GM18502 (cell line): ENCODE results near the gene TMEM121.

ENCODE experiments used
- ATAC-seq: cut with Tn5 transposase; IDR thresholded peaks from one replicate; pipeline ENCODE4 v1.9.1; 2021; ENCODE audit warnings: mild to moderate bottlenecking; ENCODE audit not compliant: unreplicated experiment, poor library complexity

Gene TMEM121

GRCh38 chr14:105525861-105526775 is at the start of gene TMEM121:
TSS of gene TMEM121 (plus strand) at chr14:105526583. CDS start at chr14:105528835, 2,252 bp downstream.
- no peak for ATAC-seq

GRCh38 chr14:105476831-105477659 is 49.3 kb upstream of the TMEM121 start:
- ATAC-seq: no peak

- no peak for ATAC-seq
Observed at GRCh38 chr14:105477660-105478397, 48.6 kb upstream of the TMEM121 start.

DNA sequence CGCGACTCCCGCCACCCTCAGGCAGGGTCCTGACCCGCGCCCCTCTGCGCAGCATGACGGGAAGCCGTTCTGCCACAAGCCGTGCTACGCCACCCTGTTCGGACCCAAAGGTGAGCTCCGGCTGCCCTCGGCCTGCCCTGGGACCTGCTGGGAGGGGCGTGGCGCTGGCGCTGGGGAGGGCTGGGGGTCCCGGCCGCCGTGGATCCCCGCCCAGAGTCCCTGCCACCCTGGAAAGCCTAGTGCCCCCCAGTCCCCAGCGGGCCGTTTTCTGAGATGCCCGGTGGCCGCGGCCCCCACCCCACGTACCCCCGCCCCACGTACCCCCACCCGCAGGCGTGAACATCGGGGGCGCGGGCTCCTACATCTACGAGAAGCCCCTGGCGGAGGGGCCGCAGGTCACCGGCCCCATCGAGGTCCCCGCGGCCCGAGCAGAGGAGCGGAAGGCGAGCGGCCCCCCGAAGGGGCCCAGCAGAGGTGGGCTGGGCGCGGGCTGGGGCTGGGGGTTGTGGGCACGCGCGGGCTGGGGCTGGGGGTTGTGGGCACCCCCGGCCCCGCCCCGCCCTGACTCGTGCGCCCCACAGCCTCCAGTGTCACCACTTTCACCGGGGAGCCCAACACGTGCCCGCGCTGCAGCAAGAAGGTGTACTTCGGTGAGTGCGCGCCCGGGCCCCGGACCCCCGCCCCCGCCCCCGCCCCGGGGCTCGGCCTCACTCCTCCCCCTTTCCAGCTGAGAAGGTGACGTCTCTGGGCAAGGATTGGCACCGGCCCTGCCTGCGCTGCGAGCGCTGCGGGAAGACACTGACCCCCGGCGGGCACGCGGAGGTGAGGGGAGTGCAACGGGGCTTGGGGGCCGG is 47.8 kb upstream of the TMEM121 start:
- no peak for ATAC-seq

- ATAC-seq: no peak
Observed at GRCh38 chr14:105479431-105480158, 46.8 kb upstream of the TMEM121 start.

- no peak for ATAC-seq
Observed at GRCh38 chr14:105480199-105480746, 46.1 kb upstream of the TMEM121 start.

DNA sequence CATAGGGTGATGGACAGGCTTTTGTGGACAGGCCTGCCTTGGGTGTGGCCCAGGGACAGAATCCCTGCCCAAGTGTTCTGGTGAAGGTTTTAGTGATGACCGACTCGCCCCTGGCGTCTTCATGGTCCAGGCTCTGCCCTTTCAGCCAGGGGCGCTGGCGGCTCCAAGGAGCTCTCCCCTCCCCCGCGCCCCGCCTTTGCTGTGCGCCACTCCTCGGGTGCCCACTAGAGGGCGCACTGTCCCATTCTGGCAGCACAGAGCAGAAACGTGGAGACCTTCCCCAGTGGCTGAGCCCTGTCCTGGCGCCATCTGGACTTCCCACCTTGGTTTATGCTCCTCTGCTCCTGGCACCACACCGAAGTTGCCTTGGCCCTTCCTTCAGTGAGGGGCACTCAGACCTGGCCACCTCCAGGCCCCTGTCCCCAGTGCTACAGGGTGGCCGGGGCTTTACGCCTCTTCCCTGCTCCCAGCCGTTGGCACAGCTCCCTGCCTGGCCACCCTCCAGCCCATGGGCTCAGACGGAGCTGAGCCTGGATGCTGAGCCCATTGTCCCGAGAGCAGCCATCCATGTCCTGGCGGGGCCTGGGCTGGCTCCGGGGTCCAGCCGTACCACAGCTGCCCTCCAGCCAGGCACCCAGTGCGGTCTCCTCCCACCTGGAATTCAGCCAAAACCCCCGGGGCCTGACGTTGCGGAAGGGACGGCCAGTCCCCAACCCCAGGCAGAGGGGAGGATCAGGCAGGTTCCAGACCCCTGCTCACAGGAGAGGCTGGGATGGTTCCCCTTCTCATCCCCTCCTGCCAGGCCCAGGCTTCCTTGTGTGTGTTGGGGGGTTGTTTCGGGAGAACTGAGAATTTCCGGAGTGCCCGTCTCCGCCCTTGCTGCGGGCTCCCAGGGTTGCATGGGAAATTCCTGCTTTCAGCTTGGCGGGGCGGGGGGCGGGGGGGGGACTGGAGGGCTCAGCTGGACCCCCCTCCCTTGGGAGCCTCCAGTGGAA is 45.3 kb upstream of the TMEM121 start:
- ATAC-seq: peak; percentile 57

- ATAC-seq: peak; percentile 53
Observed at GRCh38 chr14:105481886-105482457, 44.4 kb upstream of the TMEM121 start.

DNA sequence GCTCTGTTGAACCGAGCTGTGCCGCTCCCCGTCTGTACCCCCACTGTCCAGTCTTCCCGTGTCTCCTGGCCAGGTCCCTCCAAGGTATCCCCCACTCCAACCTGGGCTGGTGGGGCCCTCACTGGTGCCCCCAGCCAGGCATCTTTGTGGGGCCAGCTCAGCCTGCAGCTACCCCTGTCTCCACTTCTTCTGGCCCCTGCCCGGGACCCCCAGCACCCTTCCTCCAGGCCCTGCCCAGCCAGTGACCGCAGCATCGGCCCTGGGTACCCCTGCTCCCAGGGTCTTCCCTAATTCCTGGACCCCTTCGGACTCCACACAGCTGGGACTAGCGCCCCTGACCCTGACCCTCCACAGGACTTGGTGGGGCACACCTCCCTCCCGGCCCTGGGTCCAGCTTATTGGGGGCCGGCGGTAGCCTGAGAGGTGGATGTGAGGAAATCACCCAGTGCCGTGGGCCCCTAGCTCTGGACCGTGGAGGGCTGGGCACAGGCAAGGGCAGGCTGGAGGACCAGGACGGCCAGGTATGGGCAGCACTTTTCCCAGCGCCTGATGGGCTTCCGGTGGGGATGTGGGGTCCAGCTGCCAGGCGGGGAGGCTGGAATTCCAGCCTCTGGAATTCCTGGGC is 43.8 kb upstream of the TMEM121 start:
- no peak for ATAC-seq

GRCh38 chr14:105483300-105484068 is 42.9 kb upstream of the TMEM121 start:
- no peak for ATAC-seq

DNA sequence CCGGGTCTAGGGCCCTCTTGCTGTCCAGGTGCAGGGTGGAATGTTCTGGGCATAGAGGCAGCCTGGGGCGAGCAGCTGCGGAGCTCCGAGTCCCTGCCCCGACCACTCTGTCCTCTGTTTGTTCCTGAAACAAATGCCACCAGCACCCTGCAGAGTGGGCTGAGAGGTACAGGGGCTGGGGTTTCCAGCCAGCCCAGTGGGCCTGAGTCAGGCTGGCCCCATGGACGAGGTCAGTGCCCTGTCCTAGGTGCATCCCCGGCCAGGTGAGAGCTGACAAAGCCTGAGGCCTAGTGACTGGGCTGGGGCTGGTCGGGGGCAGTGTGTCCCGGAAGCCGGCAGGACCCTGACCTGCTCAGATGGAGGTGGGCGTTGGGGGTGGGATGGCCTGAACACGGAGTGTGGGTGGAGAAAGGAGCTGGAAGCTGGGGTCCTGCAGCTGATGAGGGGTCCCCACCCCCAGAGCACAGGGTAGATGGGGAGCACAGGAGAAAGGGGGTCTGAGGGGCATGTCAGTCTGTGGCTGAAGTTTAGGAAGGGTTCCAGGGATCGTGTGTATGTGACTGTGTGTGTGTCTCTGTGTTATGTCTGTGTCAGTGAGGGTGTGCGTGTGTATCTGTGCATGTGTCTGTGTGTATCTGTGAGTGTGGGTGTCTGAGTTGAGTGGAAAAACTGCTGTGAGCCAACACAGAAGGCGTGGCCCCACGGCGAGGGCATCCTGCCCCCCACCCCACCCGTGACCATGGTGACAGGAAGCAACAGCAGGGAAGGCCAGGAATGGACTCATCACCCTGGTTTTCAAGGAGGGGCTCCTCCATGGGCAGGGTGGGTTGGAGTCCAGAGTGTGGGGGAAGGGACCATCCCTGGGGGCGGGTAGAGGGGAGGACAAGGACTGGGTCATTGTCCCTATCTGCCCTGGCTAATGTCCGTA is 42.0 kb upstream of the TMEM121 start:
- no peak for ATAC-seq

DNA sequence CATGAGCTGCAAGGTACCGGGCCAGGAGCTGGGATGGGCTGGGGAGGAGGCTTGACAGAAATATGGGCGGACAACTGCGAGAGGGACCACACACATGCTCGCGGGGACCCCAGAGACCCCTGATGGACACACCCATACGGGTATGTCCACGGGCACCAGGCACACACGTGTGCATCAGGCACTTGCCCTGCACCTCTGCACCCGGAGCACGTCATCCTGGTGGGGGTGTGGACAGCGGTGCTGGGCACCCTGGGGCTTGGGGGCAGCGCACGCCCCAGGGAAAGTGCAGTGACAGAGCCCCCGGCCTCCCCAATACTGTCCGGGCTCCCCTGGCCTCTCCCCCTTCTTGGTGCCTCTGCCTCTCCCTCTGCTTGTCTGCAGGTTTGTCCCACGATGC is 41.4 kb upstream of the TMEM121 start:
- no peak for ATAC-seq

- no peak for ATAC-seq
Observed at GRCh38 chr14:105485739-105486162, 40.6 kb upstream of the TMEM121 start.

- no peak for ATAC-seq
Observed at GRCh38 chr14:105486163-105486973, 40.0 kb upstream of the TMEM121 start, which contains the start of gene CRIP1. TSS of gene CRIP1 (plus strand) at chr14:105486886. CDS start at chr14:105487260, 374 bp downstream.
